Measurements from ENCODE around the gene HES5.
"Not testable (repeated sequence)": the region's sequence is repeated elsewhere in the genome, so short reads cannot be mapped to it uniquely, and the experiment has no call there.

HES5 gene

GRCh38 chr1:2529784-2530512, at the start of gene HES5:
TSS of gene HES5 (minus strand) at chr1:2530263. CDS start at chr1:2530164, 99 bp downstream.
- no peak for DNase-seq

- DNase-seq: no peak
These were observed 48.7 kb upstream of the HES5 start for GRCh38 chr1:2578758-2579118.

GRCh38 chr1:2577565-2578075, 47.6 kb upstream of the HES5 start:
- not testable (repeated sequence) for DNase-seq

GRCh38 chr1:2575801-2576663, 46.0 kb upstream of the HES5 start:
- DNase-seq: no peak

- no peak for DNase-seq
These were observed 44.3 kb upstream of the HES5 start for GRCh38 chr1:2574350-2574749.

- DNase-seq: no peak
These were observed 43.3 kb upstream of the HES5 start for GRCh38 chr1:2573250-2573920.

- DNase-seq: no peak
These were observed 41.3 kb upstream of the HES5 start for GRCh38 chr1:2571348-2571747.

GRCh38 chr1:2570332-2570731, 40.3 kb upstream of the HES5 start:
- no peak for DNase-seq

GRCh38 chr1:2569703-2570102, 39.6 kb upstream of the HES5 start:
- not testable (repeated sequence) for DNase-seq

GRCh38 chr1:2569060-2569459, 39.0 kb upstream of the HES5 start:
- DNase-seq: no peak

- not testable (repeated sequence) for DNase-seq
These were observed 38.2 kb upstream of the HES5 start for GRCh38 chr1:2568187-2568816.

- no peak for DNase-seq
These were observed 37.1 kb upstream of the HES5 start for GRCh38 chr1:2567083-2567679.

- DNase-seq: no peak
These were observed 36.3 kb upstream of the HES5 start for GRCh38 chr1:2566101-2567045.

- no peak for DNase-seq
These were observed 34.8 kb upstream of the HES5 start for GRCh38 chr1:2564815-2565374.

- no peak for DNase-seq
These were observed 34.1 kb upstream of the HES5 start for GRCh38 chr1:2564006-2564814.

- no peak for DNase-seq
These were observed 33.1 kb upstream of the HES5 start for GRCh38 chr1:2563205-2563604.

- no peak for DNase-seq
These were observed 32.1 kb upstream of the HES5 start for GRCh38 chr1:2561898-2562895.

GRCh38 chr1:2561446-2561845, 31.4 kb upstream of the HES5 start:
- DNase-seq: no peak
